ENCODE results near the gene GRWD1. TPM values are rescaled to one million over a fixed set of nuclear protein-coding genes. Genes with fewer than 3 reads are reported as not detected.

GRWD1 gene
- total RNA-seq, 2 donors from 2014 or later = 36.6 to 39.2 TPM

DNA sequence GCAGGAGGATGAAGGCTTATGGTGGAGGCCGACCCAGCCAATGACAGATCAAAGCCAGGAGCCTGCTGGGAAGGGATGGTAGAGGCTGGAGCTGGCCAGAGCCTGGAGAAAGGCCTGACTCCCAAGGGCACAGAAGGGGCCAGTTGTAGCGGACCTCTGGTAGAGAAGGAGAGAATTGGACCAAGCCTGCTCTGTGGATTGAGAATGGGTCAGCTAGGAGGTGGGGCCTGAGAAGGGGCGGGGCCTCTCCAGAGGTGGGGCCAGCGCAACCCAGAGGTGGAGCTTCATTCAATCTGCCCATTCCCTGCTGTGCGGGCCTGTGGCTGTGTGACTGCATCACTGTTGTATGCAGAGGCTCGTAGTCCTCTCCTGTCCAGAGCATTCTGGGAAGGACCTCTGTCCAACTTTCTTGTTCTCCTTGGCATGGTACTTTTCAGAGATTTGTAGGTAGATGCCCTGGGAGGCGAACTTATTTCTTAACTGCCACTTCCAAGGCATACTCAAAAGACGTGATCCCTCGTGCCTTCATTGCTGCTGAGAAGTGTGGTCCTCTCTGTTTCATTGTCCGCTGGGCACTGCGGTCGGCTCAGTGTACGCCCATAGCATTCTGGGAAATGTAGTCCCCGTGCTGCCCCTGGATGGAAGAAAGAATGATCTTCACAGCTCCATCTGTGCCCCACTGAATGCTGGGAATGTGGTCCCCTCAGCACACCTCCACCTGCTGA is 45.6 kb upstream of the GRWD1 start:
- Histone ChIP-seq H3K4me1 (ENCODE audit: control insufficient read depth, insufficient read depth, low read length) (no peaks in the 10 kb centered on the region), H3K36me3 (ENCODE audit: control insufficient read depth, insufficient read depth, low read length) (no peaks in the 10 kb centered on the region), H3K4me3 (ENCODE audit: low read length) (no peak overlapping the region), H3K9me3 (ENCODE audit: control insufficient read depth, low read length) (no peaks in the 10 kb centered on the region), H3K27ac (ENCODE audit: low read depth, low read length) (no peak overlapping the region), H3K9ac (ENCODE audit: extremely low read depth, low read length, poor library complexity, severe bottlenecking) (no peak overlapping the region), H3K27me3 (ENCODE audit: control insufficient read depth, insufficient read depth, low read length, poor library complexity, severe bottlenecking) (peaks cover 30% of the 10 kb centered on the region)
- peaks cover 30% of the 10 kb centered on the region for H3K27me3 Mint-ChIP-seq (ENCODE audit: insufficient read depth)
- H3K36me3 Mint-ChIP-seq (ENCODE audit: low read depth) = no peaks in the 10 kb centered on the region
- peak overlapping the region; percentile 41 for H3K4me3 Mint-ChIP-seq
- peak overlapping the region; percentile 96 for H3K27ac Mint-ChIP-seq
- WGBS, 2 experiments (ENCODE audit: insufficient coverage in 1 of 2, insufficient read length in 1 of 2) = 45 to 73% methylated on average over 8 to 14 of the region's 14 CpGs
- TF ChIP-seq CTCF (conservative IDR thresholded peaks at IDR 0.05) = no peak
- H3K4me1 Mint-ChIP-seq = peaks cover 11% of the 10 kb centered on the region
- no peaks in the 10 kb centered on the region for H3K9me3 Mint-ChIP-seq
- DNase-seq = peak; percentile 93

DNA sequence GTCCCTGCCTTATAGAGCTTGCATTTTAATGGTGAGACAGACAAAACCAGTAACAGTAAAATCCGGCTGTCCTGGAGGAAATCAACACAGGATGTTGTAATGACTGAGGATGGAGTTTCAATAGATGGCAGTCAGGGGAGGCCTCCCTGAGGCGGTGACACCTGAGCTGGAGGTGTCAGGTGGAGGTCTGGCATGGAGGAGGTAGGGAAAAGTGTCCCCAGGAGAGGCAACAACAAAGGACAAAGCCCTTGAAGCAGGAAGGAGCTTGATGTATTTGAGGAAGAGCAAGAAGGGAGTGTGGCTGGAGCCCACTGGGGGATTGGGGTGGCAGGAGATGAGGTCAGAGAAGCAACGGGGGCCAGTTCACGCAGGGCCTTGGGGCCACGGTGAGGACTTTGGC is 44.5 kb upstream of the GRWD1 start:
- Mint-ChIP-seq H3K4me1 (peaks cover 11% of the 10 kb centered on the region), H3K36me3 (ENCODE audit: low read depth) (no peaks in the 10 kb centered on the region), H3K27me3 (ENCODE audit: insufficient read depth) (peaks cover 20% of the 10 kb centered on the region), H3K27ac (peak overlapping the region; percentile 34), H3K9me3 (no peaks in the 10 kb centered on the region), H3K4me3 (no peak overlapping the region)
- no peak overlapping the region for H3K4me3 ChIP-seq (ENCODE audit: low read length)
- no peaks in the 10 kb centered on the region for H3K9me3 ChIP-seq (ENCODE audit: control insufficient read depth, low read length)
- no peak overlapping the region for H3K27ac ChIP-seq (ENCODE audit: low read depth, low read length)
- 88 to 98% methylated on average over 5 of the region's 5 CpGs for WGBS, 2 experiments (ENCODE audit: insufficient coverage in 1 of 2, insufficient read length in 1 of 2)
- H3K27me3 ChIP-seq (ENCODE audit: control insufficient read depth, insufficient read depth, low read length, poor library complexity, severe bottlenecking) = peaks cover 19% of the 10 kb centered on the region
- no peaks in the 10 kb centered on the region for H3K36me3 ChIP-seq (ENCODE audit: control insufficient read depth, insufficient read depth, low read length)
- H3K4me1 ChIP-seq (ENCODE audit: control insufficient read depth, insufficient read depth, low read length) = no peaks in the 10 kb centered on the region
- peak; percentile 68 for DNase-seq
- TF ChIP-seq CTCF (conservative IDR thresholded peaks at IDR 0.05) = no peak
- no peak overlapping the region for H3K9ac ChIP-seq (ENCODE audit: extremely low read depth, low read length, poor library complexity, severe bottlenecking)

DNA sequence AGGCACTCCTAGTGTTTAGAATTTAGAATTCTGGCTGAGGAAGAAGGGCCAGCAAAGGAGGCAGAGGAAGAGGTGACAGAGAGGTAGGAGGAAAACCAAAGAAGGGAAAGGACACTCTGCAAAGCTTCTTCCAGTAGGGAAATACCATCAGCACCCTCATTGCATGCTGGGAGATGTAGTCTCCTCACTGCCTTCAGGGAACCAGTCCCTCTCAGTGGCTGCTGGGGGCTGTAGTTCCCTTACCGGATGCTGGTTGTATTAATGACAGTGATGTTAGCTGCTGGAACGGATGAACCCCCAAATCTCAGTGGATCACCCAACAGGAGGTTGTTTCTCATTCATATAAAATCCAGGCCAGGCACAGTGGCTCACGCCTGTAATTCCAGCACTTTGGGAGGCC is 42.2 kb upstream of the GRWD1 start:
- peaks cover 6% of the 10 kb centered on the region for H3K4me1 Mint-ChIP-seq
- H3K27me3 ChIP-seq (ENCODE audit: control insufficient read depth, insufficient read depth, low read length, poor library complexity, severe bottlenecking) = no peaks in the 10 kb centered on the region
- H3K36me3 ChIP-seq (ENCODE audit: control insufficient read depth, insufficient read depth, low read length) = no peaks in the 10 kb centered on the region
- no peak overlapping the region for H3K4me3 ChIP-seq (ENCODE audit: low read length)
- no peak overlapping the region for H3K9ac ChIP-seq (ENCODE audit: extremely low read depth, low read length, poor library complexity, severe bottlenecking)
- no peaks in the 10 kb centered on the region for H3K9me3 ChIP-seq (ENCODE audit: control insufficient read depth, low read length)
- no peak overlapping the region for H3K27ac Mint-ChIP-seq
- no peak overlapping the region for H3K4me3 Mint-ChIP-seq
- H3K4me1 ChIP-seq (ENCODE audit: control insufficient read depth, insufficient read depth, low read length) = no peaks in the 10 kb centered on the region
- WGBS, 2 experiments (ENCODE audit: insufficient coverage in 1 of 2, insufficient read length in 1 of 2) = 48 to 59% methylated on average over 2 to 3 of the region's 3 CpGs
- no peaks in the 10 kb centered on the region for H3K36me3 Mint-ChIP-seq (ENCODE audit: low read depth)
- peak; percentile 90 for DNase-seq
- TF ChIP-seq CTCF (conservative IDR thresholded peaks at IDR 0.05) = no peak
- H3K27me3 Mint-ChIP-seq (ENCODE audit: insufficient read depth) = peaks cover 2% of the 10 kb centered on the region
- no peaks in the 10 kb centered on the region for H3K9me3 Mint-ChIP-seq
- H3K27ac ChIP-seq (ENCODE audit: low read depth, low read length) = no peak overlapping the region
